22Rv1 (cell line): ENCODE results near the gene SYNPO.

Experiments
- H3K27ac ChIP-seq: fragments of 450-650 bp; 2 replicates; pipeline ENCODE4 v1.5.1; 2017
- CTCF ChIP-seq: fragments of 450-650 bp; IDR thresholded peaks from 2 replicates; pipeline ENCODE4 v1.5.1; 2017; ENCODE audit warnings: mild to moderate bottlenecking
- ZFX ChIP-seq: fragments of 450-650 bp; IDR thresholded peaks from 2 replicates; pipeline ENCODE4 v1.6.1; 2017; ENCODE audit warnings: antibody characterized with exemption, borderline replicate concordance

The SYNPO gene

GRCh38 chr5:150608991-150609390 is 31.5 kb upstream of the SYNPO start:
- no peak overlapping the region for H3K27ac ChIP-seq
- TF ChIP-seq CTCF (no peak), ZFX (no peak)

GRCh38 chr5:150609843-150610584 is 30.4 kb upstream of the SYNPO start:
- no peak for TF ChIP-seq ZFX
- no peak for TF ChIP-seq CTCF
- no peak overlapping the region for H3K27ac ChIP-seq

GRCh38 chr5:150611026-150611425 is 29.4 kb upstream of the SYNPO start:
- no peak overlapping the region for H3K27ac ChIP-seq
- TF ChIP-seq ZFX (no peak), CTCF (no peak)

- TF ChIP-seq ZFX (no peak), CTCF (no peak)
- H3K27ac ChIP-seq, result no peak overlapping the region
These were observed 28.1 kb upstream of the SYNPO start for GRCh38 chr5:150612405-150612804.

- TF ChIP-seq CTCF (no peak), ZFX (no peak)
- no peak overlapping the region for H3K27ac ChIP-seq
These were observed 27.4 kb upstream of the SYNPO start for GRCh38 chr5:150612905-150613670.

- TF ChIP-seq ZFX, result no peak
- TF ChIP-seq CTCF, result peak; percentile 36
- no peak overlapping the region for H3K27ac ChIP-seq
These were observed 26.3 kb upstream of the SYNPO start for GRCh38 chr5:150613991-150614660.
